ENCODE measurements around the gene LIMS2. TPM values are rescaled to one million over a fixed set of nuclear protein-coding genes. Genes with fewer than 3 reads are reported as not detected.

LIMS2 gene
- total RNA-seq, 1 donor from 2014 or later: 5.7 TPM

DNA sequence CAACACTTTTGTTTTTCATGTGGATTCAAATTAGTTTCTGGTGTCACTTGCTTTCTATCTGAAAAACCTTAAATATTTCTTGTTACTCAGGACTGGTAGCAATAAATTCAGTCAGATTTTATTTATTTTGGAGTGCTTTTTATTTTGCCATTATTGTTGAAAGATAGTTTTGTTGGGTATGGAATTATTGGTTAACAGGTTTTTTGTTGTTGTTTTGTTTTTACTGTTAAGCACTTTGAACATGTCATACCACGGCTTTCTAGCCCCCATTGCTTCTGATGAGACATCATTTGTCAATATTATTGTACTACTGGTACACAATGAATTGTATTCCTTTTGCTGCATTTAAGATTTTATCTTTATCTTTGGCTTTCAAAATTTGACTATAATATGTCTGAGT, 13.1 kb upstream of the LIMS2 start:
- Histone ChIP-seq H3K27ac (ENCODE audit: low read depth, low read length) (no peak overlapping the region), H3K27me3 (ENCODE audit: control insufficient read depth in 3 of 3, insufficient read depth in 3 of 3, low read length in 3 of 3) (no peaks in the 10 kb centered on the region), H3K4me1 (ENCODE audit: control insufficient read depth in 3 of 3, insufficient read depth in 3 of 3, low read length in 3 of 3) (peaks cover 0 to 3% (median 0%) of the 10 kb centered on the region in 3 donors), H3K4me3 (ENCODE audit: low read length in 3 of 3) (no peak overlapping the region), H3K9ac (ENCODE audit: low read depth in 1 of 3, low read length in 3 of 3) (no peak overlapping the region), H3K9me3 (ENCODE audit: control insufficient read depth in 3 of 3, low read length in 3 of 3) (no peaks in the 10 kb centered on the region), H3K36me3 (ENCODE audit: control insufficient read depth in 3 of 3, insufficient read depth in 3 of 3, low read length in 3 of 3) (no peaks in the 10 kb centered on the region)

DNA sequence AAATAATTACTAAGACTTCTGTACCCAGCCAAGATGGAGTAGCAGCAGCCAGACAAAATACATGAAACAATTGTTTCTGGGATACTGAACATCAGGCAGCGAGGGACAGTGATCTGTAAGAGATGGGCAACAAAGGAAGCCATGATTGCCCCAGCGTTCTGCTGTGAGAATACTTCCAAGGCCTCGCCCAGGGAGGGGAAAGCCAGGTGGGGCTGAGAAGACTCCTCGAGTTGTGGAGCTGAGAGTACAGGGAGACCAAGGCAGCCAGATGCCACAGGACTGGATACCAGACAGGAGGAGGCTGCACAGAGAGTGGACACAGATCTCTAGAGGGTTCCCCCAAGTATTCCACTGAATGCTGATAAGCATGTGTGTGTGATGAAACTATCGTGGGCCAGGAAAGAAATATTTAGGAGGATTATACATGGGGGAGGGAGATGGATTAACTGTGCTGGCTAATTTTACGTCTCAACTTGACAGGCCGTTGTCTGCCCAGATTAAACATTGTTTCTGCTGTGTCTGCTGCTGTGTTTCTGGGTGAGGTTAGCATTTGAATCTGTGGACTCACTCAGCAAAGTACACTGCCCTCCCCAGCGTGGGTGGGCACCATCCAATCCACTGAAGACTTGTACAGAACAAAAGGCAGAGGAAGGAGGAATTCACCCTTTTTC, 10.2 kb upstream of the LIMS2 start:
- no peak overlapping the region for H3K27ac ChIP-seq (ENCODE audit: low read depth, low read length)

DNA sequence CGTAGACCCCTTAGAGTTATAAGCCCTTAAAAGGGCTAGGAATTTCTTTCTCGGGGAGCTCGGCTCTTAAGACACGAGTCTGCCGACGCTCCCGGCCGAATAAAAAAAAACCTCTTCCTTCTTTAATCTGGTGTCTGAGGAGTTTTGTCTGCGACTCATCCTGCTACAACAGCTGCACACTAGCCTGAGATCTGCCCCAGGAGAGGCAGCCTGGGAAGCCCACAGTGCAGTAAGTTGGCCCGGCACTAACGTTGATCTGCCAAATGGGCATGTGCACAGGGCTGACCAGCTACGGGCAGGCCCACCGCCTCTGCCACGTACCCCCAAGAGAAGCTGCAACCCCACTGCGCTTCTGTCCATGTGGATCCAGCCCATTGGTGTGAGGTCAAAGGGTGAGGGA, 8.4 kb upstream of the LIMS2 start:
- no peak overlapping the region for H3K27ac ChIP-seq (ENCODE audit: low read depth, low read length)
- no peak overlapping the region for H3K9ac ChIP-seq (ENCODE audit: low read depth in 1 of 3, low read length in 3 of 3)
- peaks cover 7 to 21% (median 11%) of the 10 kb centered on the region in 3 donors for H3K4me1 ChIP-seq (ENCODE audit: control insufficient read depth in 3 of 3, insufficient read depth in 3 of 3, low read length in 3 of 3)
- no peaks in the 10 kb centered on the region for H3K36me3 ChIP-seq (ENCODE audit: control insufficient read depth in 3 of 3, insufficient read depth in 3 of 3, low read length in 3 of 3)
- H3K27me3 ChIP-seq (ENCODE audit: control insufficient read depth in 3 of 3, insufficient read depth in 3 of 3, low read length in 3 of 3): peaks cover 0 to 10% (median 0%) of the 10 kb centered on the region in 3 donors
- H3K4me3 ChIP-seq (ENCODE audit: low read length in 3 of 3): no peak overlapping the region
- no peaks in the 10 kb centered on the region for H3K9me3 ChIP-seq (ENCODE audit: control insufficient read depth in 3 of 3, low read length in 3 of 3)

More for the DNA sequence above, 10.2 kb upstream of the LIMS2 start:
- no peaks in the 10 kb centered on the region for H3K36me3 ChIP-seq (ENCODE audit: control insufficient read depth in 3 of 3, insufficient read depth in 3 of 3, low read length in 3 of 3)
- H3K4me1 ChIP-seq (ENCODE audit: control insufficient read depth in 3 of 3, insufficient read depth in 3 of 3, low read length in 3 of 3): peaks cover 7 to 14% (median 11%) of the 10 kb centered on the region in 3 donors
- no peak overlapping the region for H3K4me3 ChIP-seq (ENCODE audit: low read length in 3 of 3)
- H3K9ac ChIP-seq (ENCODE audit: low read depth in 1 of 3, low read length in 3 of 3): no peak overlapping the region
- H3K9me3 ChIP-seq (ENCODE audit: control insufficient read depth in 3 of 3, low read length in 3 of 3): no peaks in the 10 kb centered on the region
- peaks cover 0 to 6% (median 0%) of the 10 kb centered on the region in 3 donors for H3K27me3 ChIP-seq (ENCODE audit: control insufficient read depth in 3 of 3, insufficient read depth in 3 of 3, low read length in 3 of 3)

DNA sequence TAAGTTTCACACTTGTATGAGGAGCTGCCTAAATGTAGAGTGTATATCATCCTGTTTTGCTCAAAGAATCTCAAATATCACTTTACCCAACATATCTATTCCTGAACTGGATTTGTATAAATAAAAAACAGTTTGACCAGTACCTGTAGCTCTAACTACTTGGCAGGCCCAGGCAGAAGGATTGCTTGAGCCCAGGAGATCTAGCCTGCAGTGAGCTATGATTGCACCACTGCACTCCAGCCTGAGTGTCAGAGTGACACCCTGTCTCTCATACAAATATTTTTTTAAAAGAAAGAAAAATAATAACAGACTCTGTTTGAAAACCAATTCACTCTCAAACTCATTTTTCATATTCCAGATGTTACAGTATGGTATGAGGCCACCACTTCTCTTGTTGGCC, 7.7 kb upstream of the LIMS2 start:
- Histone ChIP-seq H3K36me3 (ENCODE audit: control insufficient read depth in 3 of 3, insufficient read depth in 3 of 3, low read length in 3 of 3) (no peaks in the 10 kb centered on the region), H3K4me3 (ENCODE audit: low read length in 3 of 3) (no peak overlapping the region), H3K27me3 (ENCODE audit: control insufficient read depth in 3 of 3, insufficient read depth in 3 of 3, low read length in 3 of 3) (peaks cover 0 to 17% (median 3%) of the 10 kb centered on the region in 3 donors), H3K4me1 (ENCODE audit: control insufficient read depth in 3 of 3, insufficient read depth in 3 of 3, low read length in 3 of 3) (peaks cover 7 to 21% (median 11%) of the 10 kb centered on the region in 3 donors), H3K9ac (ENCODE audit: low read depth in 1 of 3, low read length in 3 of 3) (no peak overlapping the region), H3K9me3 (ENCODE audit: control insufficient read depth in 3 of 3, low read length in 3 of 3) (no peaks in the 10 kb centered on the region), H3K27ac (ENCODE audit: low read depth, low read length) (no peak overlapping the region)

DNA sequence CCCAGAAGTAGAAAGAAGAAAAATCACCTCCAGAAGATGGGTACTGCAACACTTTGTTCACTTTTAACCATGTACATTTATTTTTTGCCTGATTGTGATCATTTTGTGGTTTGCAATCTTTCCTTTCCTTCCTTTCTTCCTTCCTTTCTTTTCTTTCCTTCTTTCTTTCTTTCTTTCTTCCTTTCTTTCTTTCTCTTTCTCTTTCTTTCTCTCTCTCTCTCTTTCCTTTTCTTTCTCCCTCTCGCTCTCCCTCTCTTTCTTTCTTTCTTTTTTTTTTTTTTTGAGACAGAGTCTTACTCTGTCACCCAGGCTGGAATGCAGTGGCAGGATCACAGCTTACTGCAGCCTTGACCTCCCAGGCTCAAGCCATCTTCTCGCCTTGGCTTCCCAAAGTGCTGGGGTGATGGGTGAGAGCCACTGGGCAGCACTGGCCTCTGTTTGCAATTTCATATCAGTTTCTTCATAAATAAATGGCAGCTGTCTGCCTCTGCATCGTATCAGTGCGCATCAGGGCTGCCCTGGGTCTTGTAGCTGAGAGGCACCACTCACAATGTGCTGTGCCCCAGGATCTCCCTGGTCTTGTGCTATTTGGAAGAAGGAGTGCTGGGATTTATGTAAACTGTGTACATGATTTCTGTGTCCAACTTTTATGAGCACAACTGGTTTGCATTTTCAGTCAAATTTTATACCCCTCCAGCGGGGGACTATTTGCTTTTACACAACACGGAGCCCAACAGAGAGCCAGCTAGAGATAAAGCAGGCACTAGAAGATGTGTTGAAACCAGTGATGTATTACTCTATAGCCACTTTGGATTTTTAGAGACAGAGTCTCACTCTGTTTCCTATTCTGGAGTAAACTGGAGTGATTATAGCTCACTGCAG, 6.9 kb upstream of the LIMS2 start:
- H3K27ac ChIP-seq (ENCODE audit: low read depth, low read length): no peak overlapping the region
- H3K4me1 ChIP-seq (ENCODE audit: control insufficient read depth in 3 of 3, insufficient read depth in 3 of 3, low read length in 3 of 3): peaks cover 7 to 21% (median 11%) of the 10 kb centered on the region in 3 donors

DNA sequence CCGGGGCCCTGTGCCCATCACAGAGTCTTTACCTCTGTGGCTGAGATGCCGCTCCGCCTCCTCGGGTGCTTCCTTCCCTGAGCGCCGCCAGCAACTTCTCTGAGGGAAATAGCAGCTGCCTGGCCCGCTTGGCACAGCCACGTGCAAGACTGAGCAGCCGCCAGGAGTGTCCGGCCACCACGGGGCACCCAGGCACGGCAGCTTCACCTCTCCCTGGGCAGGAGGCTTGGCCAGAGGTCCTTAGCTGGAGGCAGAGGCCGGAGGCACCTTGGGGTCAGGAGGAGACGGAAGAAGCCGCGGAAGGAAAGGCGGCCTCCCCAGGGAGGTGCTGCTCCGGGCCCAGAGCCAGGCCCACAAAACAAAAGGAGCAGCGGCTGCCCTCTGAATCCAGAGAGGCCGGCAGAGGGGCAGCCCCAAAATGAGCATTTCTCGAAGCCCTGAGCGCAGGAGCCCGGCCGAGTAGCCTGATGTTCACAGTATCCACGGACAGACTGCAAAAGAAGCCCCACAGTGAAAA, 6.0 kb upstream of the LIMS2 start:
- H3K27ac ChIP-seq (ENCODE audit: low read depth, low read length): no peak overlapping the region
- H3K4me3 ChIP-seq (ENCODE audit: low read length in 3 of 3): peak overlapping the region; percentile 42 to 65 (median 62)
- H3K27me3 ChIP-seq (ENCODE audit: control insufficient read depth in 3 of 3, insufficient read depth in 3 of 3, low read length in 3 of 3): peaks cover 0 to 28% (median 9%) of the 10 kb centered on the region in 3 donors
- H3K9ac ChIP-seq (ENCODE audit: low read depth in 1 of 3, low read length in 3 of 3): peak overlapping the region in 1 of 3 donors; percentile 73
- no peaks in the 10 kb centered on the region for H3K9me3 ChIP-seq (ENCODE audit: control insufficient read depth in 3 of 3, low read length in 3 of 3)
- H3K36me3 ChIP-seq (ENCODE audit: control insufficient read depth in 3 of 3, insufficient read depth in 3 of 3, low read length in 3 of 3): no peaks in the 10 kb centered on the region
- peaks cover 11 to 27% (median 18%) of the 10 kb centered on the region in 3 donors for H3K4me1 ChIP-seq (ENCODE audit: control insufficient read depth in 3 of 3, insufficient read depth in 3 of 3, low read length in 3 of 3)

More for the DNA sequence above, 6.9 kb upstream of the LIMS2 start:
- no peak overlapping the region for H3K4me3 ChIP-seq (ENCODE audit: low read length in 3 of 3)
- H3K9ac ChIP-seq (ENCODE audit: low read depth in 1 of 3, low read length in 3 of 3): no peak overlapping the region
- no peaks in the 10 kb centered on the region for H3K9me3 ChIP-seq (ENCODE audit: control insufficient read depth in 3 of 3, low read length in 3 of 3)
- H3K36me3 ChIP-seq (ENCODE audit: control insufficient read depth in 3 of 3, insufficient read depth in 3 of 3, low read length in 3 of 3): no peaks in the 10 kb centered on the region
- peaks cover 0 to 20% (median 3%) of the 10 kb centered on the region in 3 donors for H3K27me3 ChIP-seq (ENCODE audit: control insufficient read depth in 3 of 3, insufficient read depth in 3 of 3, low read length in 3 of 3)

DNA sequence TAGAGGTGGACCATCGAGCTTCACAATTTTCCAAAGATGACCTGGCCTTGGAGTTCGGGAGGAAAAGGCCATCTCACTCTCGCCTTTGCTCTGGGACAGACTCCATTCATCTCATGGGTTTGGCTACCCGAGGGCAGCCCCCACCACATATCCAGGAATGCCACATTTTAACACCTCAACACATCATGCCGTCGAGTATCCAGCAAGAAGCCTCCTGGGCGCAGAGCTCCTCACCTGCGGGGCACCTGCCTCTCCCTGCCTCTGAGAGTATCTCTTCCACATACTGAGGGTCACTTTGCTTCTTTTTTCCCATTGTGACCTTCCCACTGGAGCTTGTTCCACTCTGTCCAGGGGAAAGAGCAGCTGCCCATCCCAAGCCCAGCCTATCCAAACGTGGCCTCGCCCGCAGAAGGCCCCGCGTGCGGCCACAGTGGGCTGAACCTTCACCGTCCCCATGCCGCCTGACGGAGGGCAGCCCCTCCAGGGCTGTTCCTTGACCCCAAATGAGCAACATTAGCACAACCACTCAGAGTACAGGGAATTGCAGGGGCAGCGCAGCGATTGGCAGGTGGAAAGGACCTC, 5.5 kb upstream of the LIMS2 start:
- Histone ChIP-seq H3K4me1 (ENCODE audit: control insufficient read depth in 3 of 3, insufficient read depth in 3 of 3, low read length in 3 of 3) (peaks cover 15 to 30% (median 21%) of the 10 kb centered on the region in 3 donors), H3K36me3 (ENCODE audit: control insufficient read depth in 3 of 3, insufficient read depth in 3 of 3, low read length in 3 of 3) (no peaks in the 10 kb centered on the region), H3K9me3 (ENCODE audit: control insufficient read depth in 3 of 3, low read length in 3 of 3) (no peaks in the 10 kb centered on the region), H3K27me3 (ENCODE audit: control insufficient read depth in 3 of 3, insufficient read depth in 3 of 3, low read length in 3 of 3) (peaks cover 0 to 32% (median 15%) of the 10 kb centered on the region in 3 donors), H3K9ac (ENCODE audit: low read depth in 1 of 3, low read length in 3 of 3) (peak overlapping the region in 1 of 3 donors; percentile 73), H3K4me3 (ENCODE audit: low read length in 3 of 3) (peak overlapping the region; percentile 42 to 65 (median 62)), H3K27ac (ENCODE audit: low read depth, low read length) (no peak overlapping the region)

DNA sequence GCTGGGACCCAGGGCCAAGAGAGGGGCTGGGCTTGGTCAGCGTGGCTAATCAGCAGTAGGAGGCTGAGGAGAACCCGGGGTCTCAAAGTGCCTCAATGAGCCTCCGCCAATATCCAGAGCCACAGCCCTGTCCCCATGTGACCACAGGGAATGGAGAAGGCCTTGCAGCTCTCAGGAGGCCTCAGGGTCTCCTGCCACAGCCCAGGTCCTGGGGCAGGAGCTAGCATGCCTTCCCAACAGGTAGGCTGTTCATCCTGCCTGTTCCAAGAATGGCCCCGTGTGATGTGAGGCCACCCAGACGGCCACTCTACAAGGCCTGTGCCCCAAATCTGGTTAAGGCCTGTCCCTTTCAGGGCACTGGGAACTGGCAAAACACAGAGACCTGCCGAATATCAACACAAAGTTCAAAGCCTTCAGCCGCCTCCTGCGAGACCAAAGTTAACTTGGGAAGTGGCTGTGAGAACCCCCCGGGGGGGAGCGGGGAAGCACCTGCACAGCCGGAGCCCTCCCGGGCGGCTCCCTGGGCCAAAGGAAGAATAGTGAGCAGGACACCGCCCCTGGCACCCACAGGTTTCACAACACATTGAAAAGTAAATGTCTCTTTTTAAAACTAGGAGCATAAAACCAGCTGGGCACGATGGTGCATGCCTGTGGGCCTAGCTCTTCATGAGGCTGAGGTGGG, 4.5 kb upstream of the LIMS2 start:
- H3K27ac ChIP-seq (ENCODE audit: low read depth, low read length): no peak overlapping the region
- H3K9me3 ChIP-seq (ENCODE audit: control insufficient read depth in 3 of 3, low read length in 3 of 3): no peaks in the 10 kb centered on the region
- H3K4me1 ChIP-seq (ENCODE audit: control insufficient read depth in 3 of 3, insufficient read depth in 3 of 3, low read length in 3 of 3): peaks cover 17 to 34% (median 23%) of the 10 kb centered on the region in 3 donors
- H3K27me3 ChIP-seq (ENCODE audit: control insufficient read depth in 3 of 3, insufficient read depth in 3 of 3, low read length in 3 of 3): peaks cover 0 to 32% (median 18%) of the 10 kb centered on the region in 3 donors
- no peak overlapping the region for H3K4me3 ChIP-seq (ENCODE audit: low read length in 3 of 3)
- no peaks in the 10 kb centered on the region for H3K36me3 ChIP-seq (ENCODE audit: control insufficient read depth in 3 of 3, insufficient read depth in 3 of 3, low read length in 3 of 3)
- H3K9ac ChIP-seq (ENCODE audit: low read depth in 1 of 3, low read length in 3 of 3): peak overlapping the region in 1 of 3 donors; percentile 25

DNA sequence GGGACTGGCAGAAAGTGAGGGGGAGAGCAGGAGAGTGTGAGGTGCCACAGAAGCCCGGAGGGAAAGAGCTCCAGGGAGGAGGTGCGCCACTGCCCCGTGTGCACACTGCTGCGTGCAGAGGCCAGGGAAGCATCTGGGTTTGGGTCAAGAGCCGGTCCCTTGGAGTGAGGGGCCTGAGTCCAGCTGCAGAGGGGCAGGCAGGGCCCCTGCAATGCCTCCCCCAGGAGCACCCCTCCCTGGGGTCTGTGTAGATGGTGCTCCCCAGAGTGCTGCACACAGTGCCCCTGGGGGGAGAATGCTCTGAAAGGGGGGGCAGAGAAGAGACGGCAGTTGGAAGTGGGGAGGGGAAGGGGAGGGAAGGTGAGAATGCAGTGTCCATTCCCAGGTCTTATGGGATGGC, 3.7 kb upstream of the LIMS2 start:
- H3K9me3 ChIP-seq (ENCODE audit: control insufficient read depth in 3 of 3, low read length in 3 of 3): no peaks in the 10 kb centered on the region
- peaks cover 17 to 40% (median 23%) of the 10 kb centered on the region in 3 donors for H3K4me1 ChIP-seq (ENCODE audit: control insufficient read depth in 3 of 3, insufficient read depth in 3 of 3, low read length in 3 of 3)
- H3K9ac ChIP-seq (ENCODE audit: low read depth in 1 of 3, low read length in 3 of 3): no peak overlapping the region
- H3K27me3 ChIP-seq (ENCODE audit: control insufficient read depth in 3 of 3, insufficient read depth in 3 of 3, low read length in 3 of 3): peaks cover 0 to 38% (median 25%) of the 10 kb centered on the region in 3 donors
- no peak overlapping the region for H3K4me3 ChIP-seq (ENCODE audit: low read length in 3 of 3)
- no peak overlapping the region for H3K27ac ChIP-seq (ENCODE audit: low read depth, low read length)
- no peaks in the 10 kb centered on the region for H3K36me3 ChIP-seq (ENCODE audit: control insufficient read depth in 3 of 3, insufficient read depth in 3 of 3, low read length in 3 of 3)
